GM12892 (cell line): Measurements from ENCODE around the gene RALGPS1.

Source experiments
- POLR2A ChIP-seq: IDR thresholded peaks from 2 replicates; pipeline ENCODE4 v1.6.1; 2011; ENCODE audit warnings: low read depth, low read length, control low read depth
- TAF1 ChIP-seq: IDR thresholded peaks from 2 replicates; pipeline ENCODE4 v1.6.1; 2011; ENCODE audit warnings: low read depth, mild to moderate bottlenecking, control low read depth, low read length, borderline replicate concordance

- TF ChIP-seq POLR2A (no peak), TAF1 (no peak)
Observed at GRCh38 chr9:127083138-127083980, 168.8 kb downstream of the RALGPS1 start.
